K562 (cell line): ENCODE results near the gene METTL22. TPM values are rescaled to one million over a fixed set of nuclear protein-coding genes. Genes with fewer than 3 reads are reported as not detected.

Experiments
- ATAC-seq: fragments of 200-7000 bp; cut with Tn5 transposase; 3 replicates; pipeline ENCODE4 v1.9.1; 2020; ENCODE audit warnings: moderate library complexity
- BruUV-seq: library from RNA; stranded (reverse); fragments of 400-500 nt; replicated peaks from 2 replicates; lab custom pipeline; 2021; lab: Mats Ljungman, UMichigan
- CTCF ChIA-PET: fragments of 300-600 bp; formaldehyde crosslinking; extraction: SDS; loops from one replicate; lab custom pipeline; 2021; ENCODE audit warnings: low intra/inter-chr PET ratio; lab: Yijun Ruan, JAX
- POLR2A ChIA-PET: fragments of 300-600, 350-650 bp; sonication (Branson Sonifier 250); formaldehyde crosslinking; extraction: SDS; loops from one replicate; lab custom pipeline; 2021; ENCODE audit warnings: antibody characterized with exemption, inconsistent platforms; lab: Yijun Ruan, JAX
- DNase-seq, 4 experiments: peaks; one replicate each; pipeline versions ENCODE4 v3.0.0 to v3.0.0-alpha.2; 2011 to 2018; ENCODE audit warnings: low spot score in 3 of 4, mixed read lengths in 3 of 4; ENCODE audit errors: extremely low read depth in 1 of 4
- FAIRE-seq: peaks from 2 replicates; lab custom pipeline; 2011; peaks lifted over from hg19 to GRCh38; lab: Jason Lieb, UNC
- H2AFZ ChIP-seq: 2 replicates; pipeline ENCODE4 v1.6.0; 2011; ENCODE audit warnings: low read depth, low read length, control low read depth, inconsistent platforms
- H3K27ac ChIP-seq: fragments of 200-600 bp; 3 replicates; pipeline ENCODE4 v1.8.0; 2011; ENCODE audit warnings: low read depth, mild to moderate bottlenecking, control low read depth, inconsistent platforms, low read length, moderate library complexity, mixed read lengths; ENCODE audit errors: extremely low read depth
- H3K27me3 ChIP-seq, 2 experiments: fragments of 300-600 bp in 1 of 2; 2 replicates in 1 of 2; 3 replicates in 1 of 2; pipeline versions ENCODE4 v1.6.0 to v1.8.0; 2011; ENCODE audit warnings: inconsistent platforms in 2 of 2, low read length in 2 of 2, mild to moderate bottlenecking in 1 of 2, mixed read lengths in 1 of 2, moderate library complexity in 1 of 2; ENCODE audit not compliant: control insufficient read depth in 2 of 2, insufficient read depth in 2 of 2
- H3K36me3 ChIP-seq: fragments of 300-600 bp; 3 replicates; pipeline ENCODE4 v1.8.0; 2011; ENCODE audit warnings: mild to moderate bottlenecking, low read length, inconsistent platforms; ENCODE audit not compliant: control insufficient read depth, insufficient read depth
- H3K4me1 ChIP-seq, 2 experiments: fragments of 200-600 bp in 1 of 2; replicated peaks in 1 of 2; 2 replicates in 1 of 2; 3 replicates in 1 of 2; pipeline versions ENCODE4 v1.5.1 to v1.8.0; 2011; ENCODE audit warnings: inconsistent platforms in 2 of 2, low read length in 2 of 2, mild to moderate bottlenecking in 1 of 2, mixed read lengths in 1 of 2, moderate library complexity in 1 of 2; ENCODE audit not compliant: control insufficient read depth in 2 of 2, insufficient read depth in 2 of 2
- H3K4me2 ChIP-seq: 2 replicates; pipeline ENCODE4 v1.6.1; 2011; ENCODE audit warnings: low read length, control low read depth, inconsistent platforms, mixed read lengths; ENCODE audit not compliant: insufficient read depth
- H3K4me3 ChIP-seq: fragments of 200-600 bp; sonication (generic), shearing (Covaris generic); 2 replicates; pipeline ENCODE4 v1.5.1; 2016; ENCODE audit warnings: control low read depth, inconsistent platforms
- H3K79me2 ChIP-seq: fragments of 200-600 bp; 3 replicates; pipeline ENCODE4 v1.8.0; 2011; ENCODE audit warnings: low read length, inconsistent platforms; ENCODE audit not compliant: control insufficient read depth, insufficient read depth
- H3K9ac ChIP-seq, 2 experiments: 2 replicates each; pipeline versions ENCODE4 v1.6.0 to v1.6.1; 2011; ENCODE audit warnings: low read depth in 2 of 2, low read length in 2 of 2, control low read depth in 1 of 2, inconsistent platforms in 1 of 2, mild to moderate bottlenecking in 1 of 2, mixed read lengths in 1 of 2; ENCODE audit not compliant: insufficient read depth in 1 of 2
- H3K9me1 ChIP-seq: one replicate; pipeline ENCODE4 v1.6.0; 2011; ENCODE audit warnings: inconsistent platforms, mild to moderate bottlenecking, low read length, moderate library complexity; ENCODE audit not compliant: control insufficient read depth, insufficient read depth
- H3K9me3 ChIP-seq: replicated peaks from 2 replicates; pipeline ENCODE4 v1.5.1; 2011; ENCODE audit warnings: low read depth, low read length, inconsistent platforms; ENCODE audit not compliant: control insufficient read depth, insufficient read depth
- H4K20me1 ChIP-seq: replicated peaks from 2 replicates; pipeline ENCODE4 v1.6.1; 2011; ENCODE audit warnings: low read length, inconsistent platforms, mixed read lengths; ENCODE audit not compliant: control insufficient read depth, insufficient read depth
- DMBX1 ChIP-seq: fragments of 250-450 bp; sonication (Bioruptor Pico); IDR thresholded peaks from 2 replicates; pipeline ENCODE4 v1.8.0; 2022; ENCODE audit warnings: inconsistent platforms, mild to moderate bottlenecking, moderate library complexity, borderline replicate concordance
- GATAD2B ChIP-seq: fragments of 450-650 bp; IDR thresholded peaks from 2 replicates; pipeline ENCODE4 v1.6.1; 2017; ENCODE audit warnings: mild to moderate bottlenecking, borderline replicate concordance
- KDM1A ChIP-seq, 2 experiments: fragments of 450-650 bp; IDR thresholded peaks; 2 replicates each; pipeline ENCODE4 v1.6.1; 2016; ENCODE audit warnings: mild to moderate bottlenecking in 2 of 2
- ZNF408 ChIP-seq: fragments of 250-450 bp; sonication (Bioruptor Pico); IDR thresholded peaks from 2 replicates; pipeline ENCODE4 v1.4.0; 2020; ENCODE audit warnings: low read depth, mild to moderate bottlenecking, moderate library complexity
- ZNF696 ChIP-seq: fragments of 250-450 bp; sonication (Bioruptor Pico); conservative IDR thresholded peaks from 2 replicates; pipeline ENCODE4 v1.4.0; 2020; ENCODE audit warnings: mild to moderate bottlenecking, moderate library complexity
- ZNF740 ChIP-seq, 3 experiments: fragments of 200-800 bp in 1 of 3; sonication (Bioruptor generic) in 1 of 3; sonication (generic) in 1 of 3; formaldehyde crosslinking in 1 of 3; IDR thresholded peaks; 2 replicates each; pipeline versions ENCODE4 v1.6.1 to v1.8.0; 2016 to 2022; ENCODE audit warnings: mild to moderate bottlenecking in 2 of 3, missing compliant biosample characterization in 2 of 3, missing genetic modification characterization in 2 of 3, missing genetic modification reagents in 1 of 3
- WGBS: fragments of 100-300 bp; shearing (Covaris generic); methylation state at CpG from one replicate; pipeline ENCODE4 v1.1.6; 2016; ENCODE audit warnings: low coverage, mixed read lengths; ENCODE audit not compliant: insufficient coverage; ENCODE audit errors: missing lambda C conversion rate; 5-methylcytosine and 5-hydroxymethylcytosine counted together
- in situ Hi-C: fragments of 300-500 bp; cut with MboI; formaldehyde crosslinking; loops from 4 replicates; pipeline ENCODE4 v1.15.0; 2018; ENCODE audit warnings: inconsistent platforms, mixed read lengths
- intact Hi-C: fragments of 100-400 bp; cut with micrococcal nuclease; formaldehyde crosslinking; loops from 2 replicates; pipeline ENCODE4 v1.14.2; 2022
- polyA plus RNA-seq, 8 experiments: library from polyadenylated mRNA; depleted of rRNA in 4 of 8; stranded (reverse) in 5 of 8; unstranded in 3 of 8; fragments of >200 nt; fragmentation: Nextera tagmentation in 2 of 8; fragmentation: Illumina TruSeq in 1 of 8; extraction: Ambion mirVana in 2 of 8; extraction: Trizol in 1 of 8; gene quantifications; 2 replicates each; pipeline versions ENCODE4 v1.2.1 to v1.2.3, GENCODE V29; 2011 to 2014; ENCODE audit warnings: inconsistent platforms in 1 of 8, missing spikeins in 1 of 8
- total RNA-seq, 7 experiments: library from RNA; depleted of rRNA in 6 of 7; stranded (reverse); fragments of >200 nt in 6 of 7; fragmentation: Illumina TruSeq in 2 of 7; extraction: Trizol in 2 of 7; gene quantifications; 2 replicates each; pipeline versions ENCODE4 v1.2.1 to v1.2.3, GENCODE V29; 2011 to 2021; ENCODE audit warnings: low replicate concordance in 1 of 7
- TF ChIP-seq, protein P1 (sequence below): fragments of 450-650 bp; formaldehyde crosslinking; IDR thresholded peaks from 2 replicates; pipeline ENCODE4 v1.4.0; 2022; ENCODE audit warnings: missing genetic modification characterization
- TF ChIP-seq, protein P2 (sequence below), 3 experiments: IDR thresholded peaks in 2 of 3; conservative IDR thresholded peaks in 1 of 3; 2 replicates each; pipeline ENCODE4 v1.5.1; 2011 to 2012; ENCODE audit warnings: low read length in 3 of 3, mild to moderate bottlenecking in 3 of 3, control low read depth in 2 of 3, improper control_type of control experiment in 1 of 3, inconsistent platforms in 1 of 3, low read depth in 1 of 3, mixed read lengths in 1 of 3, moderate library complexity in 1 of 3; ENCODE audit not compliant: insufficient read depth in 2 of 3
- TF ChIP-seq, protein P3 (sequence below): sonication (generic); formaldehyde crosslinking; IDR thresholded peaks from 2 replicates; pipeline ENCODE4 v1.8.1; 2022; ENCODE audit warnings: missing genetic modification reagents

The METTL22 gene
- total and polyA plus RNA-seq, 9 of the 15 experiments (the other 6 are each of a cell fraction or from before 2014, with no cell fraction given): 6.9 to 33.2 (median 18.5) TPM

GRCh38 chr16:8576141-8577004 lies 45.1 kb upstream of the METTL22 start:
- H3K9ac ChIP-seq: no peak overlapping the region

More at GRCh38 chr16:8576141-8577004, 45.1 kb upstream of the METTL22 start:
- DNase-seq: no peak
- Histone ChIP-seq H3K4me1 (no peaks in the 10 kb centered on the region), H3K79me2 (no peaks in the 10 kb centered on the region), H3K4me3 (no peak overlapping the region), H3K4me2 (no peak overlapping the region), H3K27ac (no peak overlapping the region), H3K36me3 (no peaks in the 10 kb centered on the region), H3K27me3 (peaks cover 5 to 35% of the 10 kb centered on the region in 2 experiments; a peak in 4 of 5 replicates), H3K9me3 (no peaks in the 10 kb centered on the region), H2AFZ (no peak overlapping the region), H3K9me1 (no peaks in the 10 kb centered on the region), H4K20me1 (0 out of 2 replicates have a peak, but pooled peaks cover 5% of the 10 kb centered on the region)
- TF ChIP-seq DMBX1 (no peak), ZNF408 (CRISPR knock-in tag) (no peak), ZNF696 (CRISPR knock-in tag) (no peak), GATAD2B (no peak), KDM1A (IDR thresholded peaks at IDR 0.05) (no peak), ZNF740 (CRISPR knock-in tag; IDR thresholded peaks at IDR 0.05) (no peak), ZNF740 (tag; IDR thresholded peaks at IDR 0.05) (no peak)
- TF ChIP-seq, protein P1, sequence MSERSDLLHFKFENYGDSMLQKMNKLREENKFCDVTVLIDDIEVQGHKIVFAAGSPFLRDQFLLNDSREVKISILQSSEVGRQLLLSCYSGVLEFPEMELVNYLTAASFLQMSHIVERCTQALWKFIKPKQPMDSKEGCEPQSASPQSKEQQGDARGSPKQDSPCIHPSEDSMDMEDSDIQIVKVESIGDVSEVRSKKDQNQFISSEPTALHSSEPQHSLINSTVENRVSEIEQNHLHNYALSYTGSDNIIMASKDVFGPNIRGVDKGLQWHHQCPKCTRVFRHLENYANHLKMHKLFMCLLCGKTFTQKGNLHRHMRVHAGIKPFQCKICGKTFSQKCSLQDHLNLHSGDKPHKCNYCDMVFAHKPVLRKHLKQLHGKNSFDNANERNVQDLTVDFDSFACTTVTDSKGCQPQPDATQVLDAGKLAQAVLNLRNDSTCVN (CRISPR knock-in tag): no peak
- TF ChIP-seq, protein P2, sequence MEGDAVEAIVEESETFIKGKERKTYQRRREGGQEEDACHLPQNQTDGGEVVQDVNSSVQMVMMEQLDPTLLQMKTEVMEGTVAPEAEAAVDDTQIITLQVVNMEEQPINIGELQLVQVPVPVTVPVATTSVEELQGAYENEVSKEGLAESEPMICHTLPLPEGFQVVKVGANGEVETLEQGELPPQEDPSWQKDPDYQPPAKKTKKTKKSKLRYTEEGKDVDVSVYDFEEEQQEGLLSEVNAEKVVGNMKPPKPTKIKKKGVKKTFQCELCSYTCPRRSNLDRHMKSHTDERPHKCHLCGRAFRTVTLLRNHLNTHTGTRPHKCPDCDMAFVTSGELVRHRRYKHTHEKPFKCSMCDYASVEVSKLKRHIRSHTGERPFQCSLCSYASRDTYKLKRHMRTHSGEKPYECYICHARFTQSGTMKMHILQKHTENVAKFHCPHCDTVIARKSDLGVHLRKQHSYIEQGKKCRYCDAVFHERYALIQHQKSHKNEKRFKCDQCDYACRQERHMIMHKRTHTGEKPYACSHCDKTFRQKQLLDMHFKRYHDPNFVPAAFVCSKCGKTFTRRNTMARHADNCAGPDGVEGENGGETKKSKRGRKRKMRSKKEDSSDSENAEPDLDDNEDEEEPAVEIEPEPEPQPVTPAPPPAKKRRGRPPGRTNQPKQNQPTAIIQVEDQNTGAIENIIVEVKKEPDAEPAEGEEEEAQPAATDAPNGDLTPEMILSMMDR (IDR thresholded peaks at IDR 0.05 in 2 of 3, conservative IDR thresholded peaks at IDR 0.05 in 1 of 3; ENCODE audit: insufficient read depth in 2 of 3, low read depth in 1 of 3, low read length in 3 of 3): no peak
- TF ChIP-seq, protein P3, sequence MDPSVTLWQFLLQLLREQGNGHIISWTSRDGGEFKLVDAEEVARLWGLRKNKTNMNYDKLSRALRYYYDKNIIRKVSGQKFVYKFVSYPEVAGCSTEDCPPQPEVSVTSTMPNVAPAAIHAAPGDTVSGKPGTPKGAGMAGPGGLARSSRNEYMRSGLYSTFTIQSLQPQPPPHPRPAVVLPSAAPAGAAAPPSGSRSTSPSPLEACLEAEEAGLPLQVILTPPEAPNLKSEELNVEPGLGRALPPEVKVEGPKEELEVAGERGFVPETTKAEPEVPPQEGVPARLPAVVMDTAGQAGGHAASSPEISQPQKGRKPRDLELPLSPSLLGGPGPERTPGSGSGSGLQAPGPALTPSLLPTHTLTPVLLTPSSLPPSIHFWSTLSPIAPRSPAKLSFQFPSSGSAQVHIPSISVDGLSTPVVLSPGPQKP: no peak
- no peak for FAIRE-seq
- 0% methylated on average over 4 of the region's 4 CpGs for WGBS
- ATAC-seq: no peak
- CTCF ChIA-PET: interaction anchor here (0.7 kb wide), 1 partner anchor 323 kb away, joined by 3 read pairs; no protein-coding TSS in a partner anchor
- in situ Hi-C loops (no loop called here), intact Hi-C loops (no loop called here)
- BruUV-seq: no TSS peak
- POLR2A ChIA-PET: interaction anchor here (0.6 to 0.7 kb wide), 2 partner anchors 1651 to 1956 kb away, joined by 3 to 4 read pairs; no protein-coding TSS in a partner anchor
